DLD1 (cell line): ENCODE measurements around the gene AQP5.

Experiments used
- in situ Hi-C: cut with HindIII; loops from 2 replicates; pipeline ENCODE4 v1.10.0; 2017; ENCODE audit warnings: low sequenced_read_pairs

The AQP5 gene

DNA sequence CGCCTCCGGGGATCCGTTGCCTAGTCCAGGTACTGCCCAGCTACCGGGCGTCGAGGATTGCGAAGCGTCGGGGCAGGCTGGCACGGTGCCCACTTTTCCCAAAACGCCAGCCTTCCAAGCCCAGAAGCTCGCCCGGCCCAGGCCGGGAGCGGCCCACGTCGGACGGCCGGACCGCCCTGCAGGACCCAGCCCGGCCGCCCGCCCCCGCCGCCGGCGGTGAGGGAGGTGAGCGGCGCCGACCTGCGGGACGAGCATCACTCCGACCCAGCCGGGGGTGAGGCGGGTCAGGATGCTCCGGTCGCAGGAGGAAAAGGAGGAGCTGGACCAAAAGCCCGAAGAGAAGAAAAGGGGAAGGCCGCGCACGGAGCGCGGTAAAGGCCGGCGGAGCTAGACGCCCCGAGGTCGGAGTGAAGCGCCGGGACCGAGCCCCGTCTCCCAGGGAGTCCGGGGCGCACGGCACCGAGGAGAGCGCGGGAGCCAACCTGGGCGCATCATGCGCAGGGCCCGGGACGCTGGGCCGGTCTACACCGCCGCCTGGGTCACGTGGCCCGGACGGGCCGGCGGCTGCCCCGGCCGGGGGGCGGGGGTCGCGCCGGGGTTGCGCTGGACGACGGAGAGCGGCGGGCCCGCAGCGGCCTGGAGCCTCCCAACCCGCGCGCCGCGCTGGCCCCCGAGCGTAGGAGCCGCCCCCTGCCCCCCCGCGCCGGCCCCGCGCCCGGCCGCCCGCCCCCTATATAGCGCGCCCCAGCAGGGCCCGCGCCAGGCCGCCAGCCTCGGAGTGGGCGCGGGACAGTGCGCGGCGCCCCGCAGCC, at the start of gene AQP5:
Gene AQP5, plus strand, starts transcription at position 762 of the 812 bp plus-strand sequence. CDS start 146 bp downstream, outside the sequence.
- in situ Hi-C loops = no loop called here

DNA sequence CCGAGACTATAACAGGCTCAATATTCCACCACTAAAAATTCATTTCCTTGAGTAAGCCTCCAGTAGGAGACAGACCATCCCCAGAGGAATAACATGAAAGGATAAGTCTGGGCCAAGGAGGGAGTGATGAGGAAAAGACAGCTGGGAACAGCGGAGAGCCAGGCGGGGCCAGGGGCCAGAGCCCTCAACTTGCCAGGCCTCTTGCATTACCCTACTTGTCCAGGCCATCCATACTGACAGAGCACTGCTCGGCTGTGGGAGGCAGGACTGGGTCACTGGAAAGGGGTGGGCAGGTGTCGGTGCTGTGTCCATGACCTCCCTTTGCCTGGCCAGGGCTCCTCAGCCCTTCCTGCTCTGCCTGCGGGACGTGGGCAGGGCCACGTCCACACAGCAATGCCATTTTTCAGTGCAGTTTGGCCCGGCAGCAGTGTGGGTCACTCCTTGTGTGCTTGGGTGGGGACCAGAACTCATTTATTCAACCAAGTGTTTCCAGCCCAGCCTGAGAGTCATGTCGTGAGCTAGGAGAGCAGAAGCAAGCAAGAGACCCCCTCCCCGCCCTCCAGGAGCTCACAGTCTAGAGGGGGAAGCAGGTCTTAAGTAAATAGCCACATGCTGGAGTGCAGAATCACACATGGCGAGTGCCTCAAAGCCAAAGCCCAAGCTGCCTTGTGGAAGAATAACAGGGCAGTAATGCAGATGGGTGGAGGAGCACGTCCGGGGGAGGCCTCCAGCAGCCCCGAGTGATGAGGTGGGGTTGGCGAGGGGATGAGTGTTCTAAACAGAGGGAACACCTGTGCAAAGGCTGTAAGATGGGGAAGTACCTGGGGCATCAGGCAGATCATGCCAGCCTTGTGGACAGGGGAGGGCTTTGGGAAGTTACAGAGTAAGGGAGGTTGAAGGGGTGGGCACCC, 49.1 kb upstream of the AQP5 start:
- in situ Hi-C loops = no loop called here

DNA sequence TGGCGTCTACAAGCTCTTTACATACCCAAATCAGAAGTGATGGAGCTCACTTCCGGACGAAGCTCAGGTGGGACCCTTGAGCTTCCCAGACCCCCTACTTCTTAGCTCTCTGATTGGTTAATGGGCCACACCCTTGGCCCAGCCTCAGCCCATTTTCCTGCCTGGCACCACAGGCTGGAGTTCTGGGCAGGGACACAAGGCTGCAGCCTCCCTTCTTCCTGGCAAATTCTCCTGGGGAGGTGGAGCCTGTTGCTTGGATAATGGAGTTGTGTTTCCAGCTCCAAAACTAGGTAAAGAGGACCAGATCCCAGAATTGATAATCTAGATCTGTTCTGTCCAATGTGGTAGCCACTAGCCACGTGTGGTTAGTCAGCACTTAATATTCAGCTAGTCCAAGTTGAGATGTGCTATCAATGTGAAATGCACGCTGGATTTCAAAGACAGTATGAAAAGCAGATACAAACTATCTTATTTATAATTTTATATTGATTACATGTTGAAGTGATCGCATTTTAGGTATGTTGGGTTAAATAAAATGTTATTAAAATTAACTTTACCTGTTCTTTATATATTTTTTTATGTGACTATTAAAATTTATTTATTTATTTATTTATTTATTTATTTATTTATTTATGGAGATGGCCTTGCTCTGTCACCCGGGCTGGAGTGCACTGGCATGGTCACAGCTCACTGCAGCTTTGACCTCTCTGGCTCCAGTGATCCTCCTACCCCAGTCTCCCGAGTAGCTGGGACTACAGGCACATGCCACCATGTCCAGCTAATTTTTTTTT, 45.3 kb upstream of the AQP5 start:
- in situ Hi-C loops = no loop called here

DNA sequence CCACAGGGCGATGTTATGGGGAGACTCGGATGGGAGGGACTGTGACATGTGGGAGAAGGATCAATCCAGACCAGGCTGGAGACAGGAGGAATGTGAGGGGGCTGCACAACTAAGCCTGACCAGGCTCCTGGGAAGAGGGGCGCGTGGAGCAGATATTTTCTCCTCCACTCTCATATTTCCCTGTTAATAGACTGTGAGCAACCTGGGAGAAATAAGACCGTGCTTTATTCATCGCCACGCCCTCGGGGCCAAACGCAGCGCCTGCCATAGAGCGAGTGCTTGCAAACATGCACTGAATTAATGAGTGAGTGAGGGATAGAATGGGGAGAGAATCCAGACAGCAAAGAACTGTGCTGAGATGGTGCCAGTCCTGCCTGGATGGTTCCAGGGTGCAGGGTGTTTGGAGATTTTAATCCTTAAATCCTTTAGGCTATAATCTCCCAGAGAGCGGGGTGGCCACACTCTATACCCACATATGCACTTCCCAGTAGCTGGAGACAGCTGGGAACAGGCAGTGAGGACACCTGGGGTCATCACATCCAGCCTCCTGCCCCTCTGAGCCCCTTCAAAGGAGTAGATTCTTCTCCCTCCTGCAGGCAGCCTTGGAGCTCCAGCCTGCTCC, 44.4 kb upstream of the AQP5 start:
- in situ Hi-C loops = no loop called here

DNA sequence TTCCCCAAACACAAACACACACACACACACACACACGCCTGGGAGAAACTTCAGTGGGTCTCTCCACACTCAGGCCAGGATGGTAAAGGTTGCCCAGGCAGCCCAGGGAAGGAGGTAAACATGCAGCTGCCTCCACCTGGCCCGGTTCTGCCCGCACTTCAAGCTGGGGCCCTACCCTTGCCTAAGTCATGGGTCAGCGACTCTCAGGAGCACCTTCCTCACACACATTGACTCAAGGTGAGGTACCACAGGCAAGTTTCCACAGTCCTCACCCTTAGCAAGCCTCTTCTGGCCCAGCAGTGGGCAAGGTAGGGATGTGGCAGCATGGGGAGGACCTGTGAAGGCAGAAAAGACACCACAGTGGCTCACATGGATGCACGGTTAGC, 43.9 kb upstream of the AQP5 start:
- in situ Hi-C loops = no loop called here

DNA sequence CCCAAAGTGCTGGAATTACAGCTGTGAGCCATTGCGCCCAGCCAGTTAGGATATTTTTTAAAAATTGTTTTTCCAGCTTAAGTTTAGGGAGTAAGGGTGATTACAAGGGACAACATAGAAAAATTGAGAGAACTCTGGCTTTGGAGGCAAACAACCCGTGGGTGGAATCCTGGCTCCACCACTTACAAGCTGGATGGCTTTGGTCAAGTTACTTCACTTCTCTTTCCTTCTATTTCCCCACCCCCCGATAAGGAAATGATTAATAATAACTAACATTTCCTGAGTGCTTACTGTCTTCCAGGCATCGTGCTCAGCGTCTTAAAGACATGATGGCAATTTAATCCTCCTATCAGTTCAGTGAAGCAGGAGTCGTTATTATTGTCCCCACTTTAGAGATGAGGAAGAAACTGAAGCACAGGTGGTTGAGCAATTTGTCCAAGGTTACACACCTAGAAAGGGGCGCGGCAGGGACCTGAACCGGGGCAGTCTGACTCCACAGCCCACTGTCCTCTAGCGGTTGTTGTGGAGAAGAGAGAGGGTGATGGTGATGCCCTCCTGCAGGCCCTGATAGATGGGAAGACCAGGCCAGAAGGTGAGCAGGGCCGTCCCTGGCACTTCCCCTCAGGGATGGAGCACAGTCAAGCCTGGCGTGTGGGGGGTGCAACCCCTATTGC, 41.3 kb upstream of the AQP5 start:
- in situ Hi-C loops = no loop called here

DNA sequence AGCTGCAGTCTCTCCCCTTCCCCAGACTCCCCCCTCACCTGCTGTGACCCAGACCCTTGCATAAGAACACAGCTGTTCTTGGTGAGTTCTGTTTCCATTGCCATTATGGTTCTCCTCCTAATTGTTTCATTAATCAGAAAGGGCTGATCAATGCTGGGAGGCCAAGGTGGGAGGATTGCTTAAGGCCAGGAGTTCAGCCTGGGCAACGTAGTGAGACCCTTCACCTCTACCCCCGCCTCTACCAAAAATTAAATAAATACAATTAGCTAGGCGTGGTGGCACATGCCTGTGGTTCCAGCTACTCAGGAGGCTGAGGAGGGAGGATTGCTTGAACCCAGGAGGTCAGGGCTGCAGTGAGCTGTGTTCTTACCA, 40.8 kb upstream of the AQP5 start:
- in situ Hi-C loops = no loop called here

DNA sequence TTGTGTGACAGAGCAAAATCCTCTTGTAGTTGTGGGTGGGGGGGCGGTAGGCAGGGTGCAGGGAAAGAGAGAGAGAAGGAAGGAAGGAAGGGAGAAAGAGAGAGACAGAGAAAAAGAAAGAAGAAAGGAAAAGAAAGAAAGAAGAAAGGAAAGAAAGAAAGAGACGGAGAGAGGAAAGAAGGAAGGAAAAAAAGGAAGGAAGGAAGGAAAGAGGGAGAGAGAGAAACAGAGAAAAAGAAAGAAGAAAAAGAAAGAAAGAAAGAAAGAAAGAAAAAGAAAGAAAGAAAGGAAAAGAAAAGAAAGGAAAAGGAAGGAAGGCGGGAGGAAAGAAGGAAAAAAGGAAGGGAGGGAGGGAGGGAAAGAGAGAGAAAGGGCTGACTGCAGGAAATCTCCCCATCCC, 40.4 kb upstream of the AQP5 start:
- in situ Hi-C loops = no loop called here

DNA sequence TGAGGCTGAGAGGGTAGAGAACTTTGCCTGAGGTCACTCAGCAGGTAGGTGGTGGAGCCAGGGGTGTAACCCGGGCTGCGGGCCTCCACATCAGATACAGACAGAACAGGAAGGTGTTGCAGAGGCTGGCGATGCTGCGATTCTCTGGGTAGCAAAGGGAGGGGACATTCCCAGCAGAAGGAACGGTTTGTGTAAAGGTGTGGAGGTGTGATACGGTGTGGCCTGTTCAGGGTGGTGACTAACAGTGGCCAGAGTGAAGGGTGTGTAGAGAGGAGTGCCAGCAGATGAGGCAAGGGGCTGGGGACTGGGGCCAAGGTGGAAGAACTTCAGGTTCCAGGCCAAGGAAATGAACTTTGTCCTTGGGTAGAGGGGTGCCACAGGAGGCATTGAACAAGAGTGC, 39.7 kb upstream of the AQP5 start:
- in situ Hi-C loops = no loop called here

DNA sequence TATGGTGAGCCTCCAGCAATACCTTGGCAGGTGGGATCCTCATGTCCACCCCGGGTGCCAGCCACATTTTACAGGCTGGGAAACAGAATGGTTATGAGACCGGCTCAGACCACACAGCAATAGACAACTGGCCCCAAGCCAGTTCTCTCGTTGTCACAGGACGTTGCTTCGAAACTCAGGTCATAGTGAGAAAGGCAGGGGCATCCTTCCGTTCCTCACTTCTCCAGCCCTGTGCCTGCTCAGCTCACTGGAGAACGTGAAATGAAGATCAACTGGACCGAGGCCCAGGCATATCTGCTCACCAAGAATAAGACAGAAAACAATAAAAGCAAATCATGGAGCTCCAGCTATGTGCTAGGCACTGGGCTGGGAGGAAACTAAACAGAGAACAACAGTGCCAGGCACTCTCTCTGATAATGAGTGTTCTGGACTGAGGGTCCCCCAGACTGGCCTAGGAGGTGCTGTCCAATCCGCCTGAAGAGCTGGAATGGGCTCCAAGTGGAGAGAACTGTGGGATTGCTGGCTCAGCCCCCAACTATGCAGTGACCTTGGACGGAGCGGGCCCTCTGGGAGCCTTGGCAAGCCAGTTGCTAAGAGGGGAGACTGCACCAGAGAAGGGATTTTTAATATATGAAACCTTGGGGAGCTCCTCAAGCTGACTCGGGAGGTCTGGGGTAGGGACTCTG, 39.2 kb upstream of the AQP5 start:
- in situ Hi-C loops = no loop called here

DNA sequence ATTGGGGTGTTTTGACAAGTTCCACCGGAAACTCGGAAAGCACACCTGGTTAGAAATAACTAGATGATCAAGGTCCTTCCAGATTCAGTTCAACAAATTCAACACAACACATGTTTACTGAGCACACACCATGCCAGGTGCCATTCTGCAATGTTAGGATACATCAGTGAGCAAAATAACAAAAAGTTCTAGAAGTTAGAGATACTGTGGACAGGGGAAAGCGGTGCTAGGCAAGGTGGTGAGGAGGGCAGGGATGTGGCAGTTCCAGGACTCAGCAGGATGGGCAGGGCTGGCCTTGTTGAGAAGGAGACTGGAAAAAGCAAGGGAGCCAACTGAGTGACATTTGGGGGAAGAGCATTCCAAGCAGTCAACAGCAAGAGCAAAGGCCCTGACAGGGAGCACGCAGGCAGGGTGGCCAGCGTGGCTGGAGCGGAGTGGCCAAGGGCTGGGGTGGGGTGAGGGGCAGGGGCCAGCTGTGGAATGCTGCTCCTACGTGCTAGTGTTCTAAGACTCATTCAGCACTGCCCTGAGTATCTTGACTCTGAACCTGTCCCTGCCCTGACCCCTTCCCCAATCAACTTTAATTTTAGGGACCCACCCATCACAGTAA, 38.5 kb upstream of the AQP5 start:
- in situ Hi-C loops = no loop called here

DNA sequence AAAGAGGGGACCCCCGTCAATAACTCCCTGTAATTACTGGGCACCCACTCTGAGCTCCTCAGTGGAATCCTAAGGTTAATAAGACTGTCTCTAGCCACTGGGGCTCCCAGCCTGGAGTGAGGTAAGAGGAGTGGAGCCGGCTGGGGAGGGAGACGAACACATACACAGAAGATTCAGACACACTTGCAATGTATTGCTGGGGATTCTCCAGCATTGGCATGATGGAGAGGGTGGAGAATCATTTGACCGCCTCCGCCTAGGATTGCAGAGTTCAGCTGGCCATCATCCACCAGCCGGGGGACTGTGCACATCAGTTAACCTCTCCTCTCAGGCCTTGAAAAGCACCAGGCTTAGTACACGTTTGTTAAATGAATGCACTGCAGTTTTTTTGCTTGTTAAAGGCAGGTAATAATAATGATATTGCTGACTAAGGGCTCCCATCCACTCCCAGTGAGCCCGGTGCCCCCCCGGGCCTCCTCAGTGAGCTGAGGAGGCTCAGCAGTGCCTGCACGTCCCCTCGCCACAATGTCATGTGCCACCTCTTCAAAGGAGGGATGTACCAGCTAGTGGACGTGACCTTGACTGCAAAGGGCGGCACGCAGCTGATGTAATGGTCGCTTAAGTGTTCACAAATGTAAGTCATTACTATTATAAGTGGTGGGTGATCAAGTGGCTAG, 37.7 kb upstream of the AQP5 start:
- in situ Hi-C loops = no loop called here

DNA sequence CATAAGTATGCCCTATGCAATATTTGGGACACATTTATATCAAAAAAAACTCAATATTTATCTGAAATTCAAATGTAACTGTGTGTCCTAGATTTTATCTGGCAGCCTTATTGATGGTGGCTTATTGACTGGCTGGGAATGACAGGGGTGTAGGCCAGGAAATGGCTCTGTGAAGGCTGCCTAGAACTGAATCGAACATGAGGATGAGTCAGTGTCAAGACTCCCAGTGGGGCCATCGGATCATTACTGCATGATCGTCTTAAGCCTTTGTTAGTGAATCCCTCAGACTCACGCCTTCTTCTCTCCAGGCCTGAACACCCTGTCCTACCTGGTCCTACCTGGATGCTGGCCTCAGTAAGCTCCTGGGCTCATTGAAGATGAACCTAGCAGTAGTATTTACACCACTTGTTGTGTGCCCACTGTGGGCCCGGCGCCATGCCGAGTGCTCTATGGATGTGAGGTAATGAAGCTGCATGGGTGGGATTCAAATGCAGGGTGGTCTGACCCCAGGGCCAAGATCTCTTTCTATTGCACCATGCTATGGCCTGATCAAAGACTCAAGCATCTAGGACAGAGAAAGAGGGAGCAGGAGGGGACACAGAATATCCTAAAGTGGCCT, 36.9 kb upstream of the AQP5 start:
- in situ Hi-C loops = no loop called here

DNA sequence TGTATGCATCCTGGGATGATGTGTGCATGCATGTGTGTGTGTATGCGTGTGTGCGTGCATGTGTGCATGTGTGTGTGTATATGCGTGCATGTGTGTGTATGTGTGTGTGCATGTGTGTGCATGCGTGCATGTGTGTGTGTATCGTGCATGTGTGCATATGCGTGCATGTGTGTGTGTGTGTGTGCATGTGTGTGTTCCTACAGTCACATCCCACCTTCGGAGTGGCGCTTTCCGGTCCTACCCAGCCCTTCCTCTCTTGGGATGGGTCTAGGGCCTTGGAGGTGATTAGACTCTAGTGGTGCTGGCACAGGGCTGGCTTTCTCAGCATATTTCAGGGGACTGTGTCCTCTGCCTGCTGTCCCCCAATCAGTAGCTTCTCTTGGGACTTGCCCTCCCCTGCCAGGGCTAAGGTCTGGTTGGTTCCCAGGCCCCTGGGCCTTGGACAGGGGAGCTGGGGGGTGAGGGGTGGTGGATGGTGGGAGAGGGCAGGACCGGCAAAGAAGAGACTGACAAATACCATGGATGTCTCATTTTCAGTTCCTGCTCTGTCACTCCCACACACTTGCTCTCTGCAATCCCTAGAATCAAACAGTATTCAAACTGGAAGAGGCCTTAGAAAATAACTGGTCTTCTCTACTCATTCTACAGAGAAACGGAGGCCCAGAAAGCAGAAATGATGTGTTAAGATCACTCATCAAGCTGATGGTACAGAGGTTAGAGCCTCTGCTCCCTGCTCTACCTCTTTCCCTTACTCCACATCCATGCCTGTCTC, 36.1 kb upstream of the AQP5 start:
- in situ Hi-C loops = no loop called here

DNA sequence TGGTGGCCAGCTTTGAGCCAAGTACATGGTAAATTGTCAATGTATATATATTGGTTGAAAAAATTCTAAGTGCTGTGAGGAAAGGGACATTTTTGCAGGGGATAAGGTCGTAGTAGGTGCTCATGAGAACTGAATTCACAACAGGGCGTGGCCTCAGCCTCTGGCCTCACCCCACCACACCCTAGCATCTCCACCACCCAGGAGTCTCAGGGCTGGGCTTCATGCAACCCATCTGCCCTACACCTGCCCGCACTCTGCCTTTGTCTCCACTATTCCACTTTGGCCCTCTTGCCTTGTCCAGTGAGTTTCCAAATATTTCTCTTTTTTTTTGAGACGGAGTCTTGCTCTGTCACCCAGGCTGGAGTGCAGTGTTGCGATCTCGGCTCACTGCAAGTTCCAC, 33.2 kb upstream of the AQP5 start:
- in situ Hi-C loops = no loop called here

DNA sequence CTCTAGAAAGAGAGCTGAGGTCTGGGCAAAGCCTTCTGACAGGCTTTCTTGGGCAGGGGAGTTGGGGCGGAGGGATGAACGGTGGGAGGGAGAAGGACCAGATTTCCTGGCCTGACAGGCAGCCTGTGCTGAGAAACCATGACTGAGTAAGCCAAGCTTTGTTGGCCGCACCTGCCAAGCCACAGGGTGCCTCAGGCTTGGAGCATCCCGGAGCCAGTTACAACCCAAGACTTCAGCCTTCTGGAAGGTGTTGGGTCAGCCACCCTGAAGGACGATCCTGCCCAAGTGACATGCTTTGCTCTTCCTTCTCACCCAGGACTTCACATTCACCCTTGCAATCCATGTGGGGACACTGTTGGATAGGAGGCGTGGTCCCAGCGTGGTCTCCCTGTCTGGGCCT, 32.1 kb upstream of the AQP5 start:
- in situ Hi-C loops = no loop called here

DNA sequence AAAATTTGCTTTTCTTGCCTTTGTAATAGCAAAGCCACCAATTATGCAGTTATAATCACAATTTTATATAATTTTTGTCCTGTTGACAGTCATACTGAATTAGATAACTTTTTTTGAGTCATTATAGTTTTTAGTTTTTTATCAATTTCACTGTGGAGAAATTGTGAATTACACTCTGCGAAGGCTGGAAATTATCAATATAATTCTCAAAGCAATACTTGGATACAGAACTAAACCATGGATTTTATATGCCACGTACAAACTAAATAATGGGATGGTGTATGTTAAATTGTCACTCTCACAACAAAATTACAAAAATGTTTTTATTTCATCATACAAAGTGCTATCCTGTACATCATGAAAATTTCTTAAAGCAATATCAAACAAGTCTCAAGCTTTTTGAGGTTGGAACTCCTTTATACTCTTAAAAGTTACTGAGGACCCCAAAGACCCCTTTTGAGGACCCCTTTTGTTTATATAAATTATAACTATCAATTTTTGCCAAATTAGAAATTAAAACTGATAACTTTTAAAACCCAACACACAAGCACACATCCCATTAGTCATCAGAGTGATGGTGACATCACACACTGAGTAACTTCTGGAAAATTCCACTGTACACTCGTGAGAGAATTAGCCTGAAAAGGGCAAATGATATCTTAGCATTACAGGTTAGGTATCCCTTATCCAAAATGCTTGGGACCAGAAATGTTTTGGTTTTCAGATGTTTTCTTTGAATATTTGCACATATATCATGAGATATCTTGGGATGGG, 31.0 kb upstream of the AQP5 start:
- in situ Hi-C loops = no loop called here
